ENCODE data around the gene ALK.

Gene ALK

GRCh38 chr2:29430382-29431112, 490.8 kb downstream of the ALK start:
- no peak for DNase-seq

GRCh38 chr2:29426354-29426753, 495.0 kb downstream of the ALK start:
- DNase-seq, result no peak

GRCh38 chr2:29425866-29426265, 495.5 kb downstream of the ALK start:
- no peak for DNase-seq

- DNase-seq, result no peak
Measured at GRCh38 chr2:29423061-29423666, 498.2 kb downstream of the ALK start.

GRCh38 chr2:29420999-29421782, 500.2 kb downstream of the ALK start:
- DNase-seq, result no peak

- no peak for DNase-seq
Measured at GRCh38 chr2:29420464-29420863, 500.9 kb downstream of the ALK start.

- no peak for DNase-seq
Measured at GRCh38 chr2:29417630-29418029, 503.8 kb downstream of the ALK start.

- DNase-seq, result no peak
Measured at GRCh38 chr2:29412197-29412925, 509.0 kb downstream of the ALK start.

GRCh38 chr2:29405707-29406106, 515.7 kb downstream of the ALK start:
- DNase-seq, result no peak

- no peak for DNase-seq
Measured at GRCh38 chr2:29405266-29405665, 516.1 kb downstream of the ALK start.

GRCh38 chr2:29401994-29402393, 519.4 kb downstream of the ALK start:
- no peak for DNase-seq

GRCh38 chr2:29400930-29401653, 520.3 kb downstream of the ALK start:
- peak; percentile 25 for DNase-seq

- no peak for DNase-seq
Measured at GRCh38 chr2:29398384-29399237, 522.8 kb downstream of the ALK start.

GRCh38 chr2:29397713-29398112, 523.7 kb downstream of the ALK start:
- no peak for DNase-seq

- DNase-seq, result no peak
Measured at GRCh38 chr2:29397039-29397438, 524.3 kb downstream of the ALK start.

- no peak for DNase-seq
Measured at GRCh38 chr2:29394981-29395350, 526.4 kb downstream of the ALK start.

GRCh38 chr2:29394311-29394980, 526.9 kb downstream of the ALK start:
- DNase-seq, result no peak

- no peak for DNase-seq
Measured at GRCh38 chr2:29393676-29394075, 527.7 kb downstream of the ALK start.

GRCh38 chr2:29392774-29393173, 528.6 kb downstream of the ALK start:
- no peak for DNase-seq

GRCh38 chr2:29390136-29390535, 531.2 kb downstream of the ALK start:
- no peak for DNase-seq

GRCh38 chr2:29389686-29390085, 531.7 kb downstream of the ALK start:
- no peak for DNase-seq

All from NCI-H2171 treated with DMSO at 0.1 percent for 48 hours (cell line).